NCI-H2029 (cell line): ENCODE results near the gene BORCS5.

Source experiments
- DNase-seq: peaks from one replicate; lab custom pipeline; 2025; lab: John Stamatoyannopoulos, UW

The BORCS5 gene

GRCh38 chr12:12518464-12518845 is 161.6 kb downstream of the BORCS5 start:
- no peak for DNase-seq

- no peak for DNase-seq
Observed at GRCh38 chr12:12518919-12519318, 162.0 kb downstream of the BORCS5 start.
